Measurements from ENCODE around the gene MICAL3. TPM values are rescaled to one million over a fixed set of nuclear protein-coding genes. Genes with fewer than 3 reads are reported as not detected.

MICAL3 gene
- total and polyA plus RNA-seq, 2 of the 8 experiments (the other 6 are each of a cell fraction or from before 2014, with no cell fraction given) = 8.3 to 41.8 TPM

- Histone ChIP-seq H3K4me3 (ENCODE audit: extremely low read depth in 1 of 4, insufficient read depth in 2 of 4, low read depth in 3 of 4, low read length in 4 of 4) (no peak overlapping the region), H4K8ac (ENCODE audit: extremely low read depth, insufficient read depth, low read length) (no peak overlapping the region), H3K9me3 (ENCODE audit: insufficient read depth in 2 of 2, low read depth in 1 of 2, low read length in 1 of 2) (no peaks in the 10 kb centered on the region), H3K79me2 (ENCODE audit: control insufficient read depth in 1 of 2, insufficient read depth in 2 of 2, low read length in 2 of 2) (no peaks in the 10 kb centered on the region), H3K4me1 (replicated peaks in 1 of 4; ENCODE audit: control insufficient read depth in 3 of 4, insufficient read depth in 4 of 4, low read length in 3 of 4) (no peaks in the 10 kb centered on the region), H3K14ac (ENCODE audit: insufficient read length) (no peak overlapping the region), H3K79me1 (ENCODE audit: low read depth, low read length) (no peaks in the 10 kb centered on the region), H3K56ac (replicated peaks; ENCODE audit: insufficient read length, low read depth, low read length) (no peak overlapping the region), H2AK5ac (ENCODE audit: low read depth, low read length) (no peak overlapping the region), H4K5ac (ENCODE audit: insufficient read length, low read depth, low read length) (no peak overlapping the region), H4K20me1 (replicated peaks in 1 of 2; ENCODE audit: control insufficient read depth in 1 of 2, insufficient read depth in 2 of 2, low read length in 2 of 2) (peaks cover 0 to 3% of the 10 kb centered on the region in 2 experiments), H3K4me2 (ENCODE audit: insufficient read depth in 1 of 2, low read depth in 2 of 2, low read length in 2 of 2) (no peak overlapping the region), H2BK20ac (ENCODE audit: low read length) (no peak overlapping the region), H2BK120ac (replicated peaks; ENCODE audit: low read depth, low read length) (no peak overlapping the region), H3K27ac (ENCODE audit: low read depth, low read length) (no peak overlapping the region), H3K23me2 (ENCODE audit: low read depth, low read length) (no peaks in the 10 kb centered on the region), H2BK15ac (ENCODE audit: low read length) (no peak overlapping the region), H3K4ac (replicated peaks; ENCODE audit: insufficient read length, low read depth, low read length) (no peak overlapping the region), H3K9ac (replicated peaks in 1 of 4; ENCODE audit: extremely low read depth in 1 of 4, low read depth in 3 of 4, low read length in 3 of 4) (no peak overlapping the region), H3K27me3 (replicated peaks in 1 of 4; ENCODE audit: control insufficient read depth in 3 of 4, extremely low read depth in 1 of 4, insufficient read depth in 3 of 4, low read length in 3 of 4) (no peaks in the 10 kb centered on the region), H2BK12ac (ENCODE audit: low read depth, low read length) (no peak overlapping the region), H3K18ac (ENCODE audit: extremely low read depth, low read length) (no peak overlapping the region), H4K91ac (replicated peaks; ENCODE audit: insufficient read length, low read length) (no peak overlapping the region), H2AFZ (ENCODE audit: low read length) (no peak overlapping the region), H3K23ac (ENCODE audit: insufficient read length) (no peak overlapping the region), H2BK5ac (ENCODE audit: low read depth, low read length) (no peak overlapping the region), H3K36me3 (ENCODE audit: control insufficient read depth in 2 of 4, insufficient read depth in 4 of 4, low read length in 3 of 4) (no peaks in the 10 kb centered on the region)
- POLR2A ChIA-PET (ENCODE audit: partially characterized antibody) = no interaction called here
- DNase-seq (ENCODE audit: low read depth in 1 of 2, low spot score in 2 of 2) (no peak), FAIRE-seq (no peak)
- CTCF ChIA-PET (ENCODE audit: partially characterized antibody) = interaction anchor here (0.5 to 1.4 kb wide), 3 partner anchors 20 to 220 kb away, joined by 3 to 4 read pairs (median 3); no protein-coding TSS in a partner anchor
- WGBS, 2 experiments (ENCODE audit: extremely low coverage in 1 of 2, insufficient coverage in 1 of 2, insufficient read length in 1 of 2, insufficient replicate concordance in 2 of 2, low coverage in 1 of 2, low lambda C conversion rate in 2 of 2, missing lambda C conversion rate in 1 of 2) = 90% methylated on average over 13 of the region's 13 CpGs; no CpG with 5 or more reads in 1 of the 2 experiments
- TF ChIP-seq CHD1 (IDR thresholded peaks at IDR 0.05; ENCODE audit: low read depth, low read length) (no peak), HDAC2 (IDR thresholded peaks at IDR 0.05; ENCODE audit: borderline replicate concordance in 1 of 2, low read depth in 2 of 2, low read length in 2 of 2) (no peak), KDM1A (IDR thresholded peaks at IDR 0.05; ENCODE audit: borderline replicate concordance, low read length) (no peak), MAX (IDR thresholded peaks at IDR 0.05) (no peak), CTBP2 (IDR thresholded peaks at IDR 0.05; ENCODE audit: borderline replicate concordance, insufficient read depth, insufficient read length, low read length) (no peak), CEBPB (IDR thresholded peaks at IDR 0.05; ENCODE audit: low read depth, low read length) (no peak), CTCF (IDR thresholded peaks at IDR 0.05; ENCODE audit: control extremely low read depth in 1 of 3, insufficient read depth in 1 of 3, low read depth in 1 of 3, low read length in 3 of 3) (no peak), SAP30 (IDR thresholded peaks at IDR 0.05; ENCODE audit: insufficient read depth, insufficient replicate concordance, low read length) (no peak)
Measured at GRCh38 chr22:17855572-17856290, 168.6 kb downstream of the MICAL3 start.
